SK-N-SH (cell line): ENCODE measurements around the gene FAM53C.

Source experiments
- CTCF ChIP-seq: fragments of 200-600 bp; sonication (generic); IDR thresholded peaks from 2 replicates; pipeline ENCODE4 v1.6.1; 2017; ENCODE audit warnings: antibody characterized with exemption, mild to moderate bottlenecking, moderate library complexity
- EP300 ChIP-seq, 2 experiments: IDR thresholded peaks; 2 replicates each; pipeline versions ENCODE4 v1.4.0 to v1.6.1; 2012; ENCODE audit warnings: borderline replicate concordance in 1 of 2, low read depth in 1 of 2, low read length in 1 of 2
- FOXJ3 ChIP-seq: sonication (generic); formaldehyde crosslinking; IDR thresholded peaks from 2 replicates; pipeline ENCODE4 v1.5.1; 2020; ENCODE audit warnings: mild to moderate bottlenecking, missing genetic modification reagents
- GABPA ChIP-seq: IDR thresholded peaks from 2 replicates; pipeline ENCODE4 v1.4.0; 2012; ENCODE audit warnings: low read depth, mild to moderate bottlenecking
- POLR2AphosphoS5 ChIP-seq: IDR thresholded peaks from 2 replicates; pipeline ENCODE4 v1.6.1; 2012; ENCODE audit warnings: low read depth, low read length
- SIN3A ChIP-seq: IDR thresholded peaks from 2 replicates; pipeline ENCODE4 v1.6.1; 2012; ENCODE audit warnings: low read depth, mild to moderate bottlenecking, low read length, moderate library complexity, borderline replicate concordance
- TCF12 ChIP-seq: IDR thresholded peaks from 2 replicates; pipeline ENCODE4 v1.4.0; 2012
- TF ChIP-seq, protein P1 (sequence below): fragments of 150-350 bp; IDR thresholded peaks from 2 replicates; pipeline ENCODE4 v1.6.1; 2017; ENCODE audit warnings: antibody characterized with exemption, low read length, low read depth, borderline replicate concordance

GRCh38 chr5:138316355-138316754, 21.7 kb upstream of the FAM53C start:
- TF ChIP-seq TCF12 (no peak), FOXJ3 (CRISPR knock-in tag) (no peak), CTCF (no peak), SIN3A (no peak), POLR2AphosphoS5 (no peak), EP300 (IDR thresholded peaks at IDR 0.05; ENCODE audit: borderline replicate concordance in 1 of 2, low read depth in 1 of 2, low read length in 1 of 2) (no peak), GABPA (no peak)
- TF ChIP-seq, protein P1, sequence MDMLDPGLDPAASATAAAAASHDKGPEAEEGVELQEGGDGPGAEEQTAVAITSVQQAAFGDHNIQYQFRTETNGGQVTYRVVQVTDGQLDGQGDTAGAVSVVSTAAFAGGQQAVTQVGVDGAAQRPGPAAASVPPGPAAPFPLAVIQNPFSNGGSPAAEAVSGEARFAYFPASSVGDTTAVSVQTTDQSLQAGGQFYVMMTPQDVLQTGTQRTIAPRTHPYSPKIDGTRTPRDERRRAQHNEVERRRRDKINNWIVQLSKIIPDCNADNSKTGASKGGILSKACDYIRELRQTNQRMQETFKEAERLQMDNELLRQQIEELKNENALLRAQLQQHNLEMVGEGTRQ = no peak
